GM18858 (cell line): ENCODE results near the gene LIMCH1.

Experiments
- ATAC-seq: cut with Tn5 transposase; IDR thresholded peaks from one replicate; pipeline ENCODE4 v1.9.1; 2021; ENCODE audit not compliant: unreplicated experiment

LIMCH1 gene

DNA sequence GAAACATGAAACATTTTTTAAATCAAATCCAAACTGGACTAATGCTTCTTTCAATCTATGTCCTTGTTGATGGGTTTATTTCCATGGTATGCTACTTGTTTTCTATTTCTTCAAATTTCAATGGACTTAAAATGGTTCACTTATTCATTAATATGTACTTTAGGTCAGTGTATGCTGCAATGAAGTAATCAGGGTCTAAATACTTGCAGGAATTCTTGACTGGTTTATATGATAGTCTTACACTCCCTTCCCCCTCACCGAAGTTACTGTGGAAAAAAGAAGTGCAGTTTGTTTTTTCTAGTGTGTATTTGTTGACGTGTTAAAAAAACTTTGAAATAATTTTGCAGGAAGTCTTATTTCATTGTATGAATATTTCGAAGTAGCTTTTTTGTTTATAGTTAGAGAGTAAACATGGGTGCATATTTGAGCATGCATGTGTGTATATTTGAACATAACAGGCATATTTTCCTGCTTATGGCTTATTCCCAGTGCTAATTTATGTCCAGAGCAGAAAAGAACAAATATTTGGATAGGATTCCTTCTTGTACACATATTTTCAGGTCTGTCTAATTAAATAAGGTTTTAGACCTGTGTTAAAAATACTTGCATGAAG lies 65.0 kb downstream of the LIMCH1 start:
- no peak for ATAC-seq

DNA sequence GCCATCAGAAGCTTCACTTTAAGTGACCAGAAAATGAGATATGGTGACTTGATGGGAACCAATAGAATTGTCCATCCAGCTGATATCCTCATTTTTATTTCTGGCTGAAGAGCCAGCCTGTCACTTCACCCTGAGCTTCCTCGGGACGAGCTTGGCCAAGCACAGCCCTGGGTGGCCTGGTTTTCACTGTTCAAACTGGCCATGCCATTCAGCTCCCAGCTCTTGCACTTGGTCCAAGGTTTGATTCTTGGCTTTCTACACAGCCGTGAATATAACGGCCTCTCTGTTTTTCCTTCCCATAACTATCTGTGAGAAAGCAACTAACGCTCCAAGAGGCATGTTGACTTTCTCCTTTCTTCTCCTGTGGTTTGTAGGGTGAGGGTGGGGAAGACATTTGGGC lies 71.9 kb downstream of the LIMCH1 start:
- no peak for ATAC-seq

- no peak for ATAC-seq
Measured at GRCh38 chr4:41610474-41610873, 72.5 kb downstream of the LIMCH1 start.

- no peak for ATAC-seq
Measured at GRCh38 chr4:41611124-41611838, 73.3 kb downstream of the LIMCH1 start.

DNA sequence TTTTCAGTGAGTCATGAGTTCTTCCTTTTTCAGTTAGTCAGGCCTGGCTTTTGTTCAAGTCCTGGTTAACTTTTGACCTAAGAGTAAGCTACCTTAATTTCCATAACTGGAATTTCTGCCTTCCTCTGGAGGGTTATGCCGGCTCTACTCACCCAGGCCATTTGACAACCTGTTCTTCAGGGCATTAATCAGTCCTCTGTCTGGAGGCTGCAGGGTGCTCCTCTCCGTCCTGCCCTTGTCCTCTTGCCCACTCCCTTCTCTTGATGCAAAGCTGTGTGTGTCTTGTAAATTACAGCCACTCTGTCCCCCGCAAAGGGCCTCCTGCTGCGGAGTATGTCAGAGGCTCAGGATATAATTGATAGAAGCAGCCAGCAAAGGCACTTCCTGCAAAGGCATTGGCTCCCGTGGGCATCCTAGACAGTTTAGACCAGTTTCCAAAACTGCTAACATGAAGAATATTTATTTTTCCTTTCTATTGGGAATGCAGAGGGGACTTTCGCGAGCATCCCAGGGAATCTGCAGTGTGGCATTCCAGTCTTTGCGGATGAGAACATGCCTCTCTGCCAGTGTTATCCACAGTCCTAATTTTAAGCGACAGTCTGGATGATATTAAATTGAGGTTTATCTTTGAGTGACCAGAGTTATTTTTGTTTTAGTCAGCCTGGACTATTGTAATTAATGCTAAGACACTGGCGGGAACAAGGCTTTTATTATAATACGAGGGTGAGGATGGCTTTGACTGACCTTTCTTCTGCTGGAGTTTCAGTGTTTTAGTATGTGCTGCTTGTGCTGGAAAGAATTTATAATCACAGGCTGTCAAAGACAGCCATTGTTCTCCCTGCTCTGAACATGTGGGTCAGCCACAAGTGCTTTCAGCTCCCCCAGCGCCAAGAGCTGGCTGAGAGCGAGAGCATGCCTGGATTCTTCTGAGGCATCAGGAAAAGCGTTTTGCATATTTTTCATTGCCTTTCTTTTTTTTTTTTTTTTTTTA lies 74.2 kb downstream of the LIMCH1 start:
- no peak for ATAC-seq

GRCh38 chr4:41613386-41613785 lies 75.4 kb downstream of the LIMCH1 start:
- ATAC-seq, result no peak

DNA sequence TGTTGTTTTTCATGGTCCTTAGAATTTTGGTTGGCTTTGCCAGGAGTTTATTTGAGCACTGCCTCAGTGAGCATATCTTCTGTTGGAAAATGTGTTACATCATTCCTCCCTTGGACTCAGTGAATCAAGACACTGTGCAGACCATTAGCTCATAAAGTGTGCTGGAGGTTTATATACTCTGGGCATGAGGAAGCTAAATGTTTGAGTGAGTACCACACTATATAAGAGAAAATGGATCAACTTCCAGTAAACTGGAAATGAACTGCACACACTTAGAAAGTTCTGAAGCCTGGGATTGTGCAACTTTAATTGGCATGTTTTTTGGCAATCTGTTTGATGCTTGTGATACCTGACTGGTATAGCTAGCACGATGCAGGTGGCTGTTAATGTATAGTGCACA lies 75.9 kb downstream of the LIMCH1 start:
- no peak for ATAC-seq

GRCh38 chr4:41614519-41614918 lies 76.6 kb downstream of the LIMCH1 start:
- no peak for ATAC-seq

DNA sequence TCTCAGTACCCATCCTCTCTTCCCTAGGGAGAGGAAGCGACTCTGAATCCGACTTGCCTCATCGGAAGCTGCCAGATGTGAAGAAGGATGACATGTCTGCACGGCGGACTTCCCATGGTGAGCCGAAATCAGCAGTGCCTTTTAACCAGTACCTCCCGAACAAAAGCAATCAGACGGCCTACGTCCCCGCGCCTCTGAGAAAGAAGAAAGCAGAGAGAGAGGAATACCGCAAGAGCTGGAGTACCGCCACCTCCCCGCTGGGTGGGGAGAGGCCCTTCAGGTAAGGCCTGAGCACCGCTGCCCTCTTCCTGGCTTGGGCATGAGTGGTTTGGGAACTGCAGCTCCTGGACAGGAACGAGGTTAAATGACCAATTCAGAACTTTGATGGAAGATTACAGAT lies 81.2 kb downstream of the LIMCH1 start:
- no peak for ATAC-seq

- ATAC-seq, result no peak
Measured at GRCh38 chr4:41620594-41621256, 82.8 kb downstream of the LIMCH1 start.

DNA sequence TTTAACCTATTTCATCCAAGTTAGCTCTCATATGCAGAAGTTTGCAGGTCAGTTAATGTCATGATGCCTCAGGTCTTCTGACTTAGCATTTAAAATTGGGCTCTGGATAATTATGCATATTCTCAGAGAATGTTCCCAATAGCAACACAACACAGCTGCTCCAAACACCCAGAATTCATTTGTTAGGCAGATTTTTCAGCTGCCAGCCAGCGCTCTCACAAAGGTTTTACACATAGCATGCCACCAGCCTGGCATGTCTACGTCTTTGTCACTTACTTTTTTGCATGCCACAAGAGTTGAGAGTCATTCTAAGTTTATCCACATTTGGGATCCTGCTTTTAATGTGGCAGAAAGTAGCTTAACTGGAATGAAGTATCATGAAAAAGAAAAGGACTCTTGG lies 84.8 kb downstream of the LIMCH1 start:
- ATAC-seq, result no peak

DNA sequence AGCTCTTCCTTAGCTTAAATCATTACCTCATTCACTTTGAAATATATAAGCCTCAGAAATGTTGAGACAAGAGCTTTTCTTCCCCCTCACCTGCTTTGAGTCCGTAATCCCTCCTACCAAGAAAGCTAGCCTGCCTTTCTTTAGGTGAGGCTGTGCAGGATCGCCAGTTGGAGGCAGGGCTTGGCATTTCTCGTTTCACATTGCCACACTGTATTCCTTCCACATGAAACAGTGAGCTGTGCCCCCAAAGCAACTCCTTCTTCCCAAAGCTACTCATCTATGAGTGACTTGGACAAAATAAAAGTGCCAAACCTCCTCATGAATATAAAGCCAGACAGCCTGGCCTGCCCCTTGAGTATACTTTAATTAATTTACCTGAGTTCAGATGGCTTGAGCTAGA lies 86.8 kb downstream of the LIMCH1 start:
- ATAC-seq, result no peak

DNA sequence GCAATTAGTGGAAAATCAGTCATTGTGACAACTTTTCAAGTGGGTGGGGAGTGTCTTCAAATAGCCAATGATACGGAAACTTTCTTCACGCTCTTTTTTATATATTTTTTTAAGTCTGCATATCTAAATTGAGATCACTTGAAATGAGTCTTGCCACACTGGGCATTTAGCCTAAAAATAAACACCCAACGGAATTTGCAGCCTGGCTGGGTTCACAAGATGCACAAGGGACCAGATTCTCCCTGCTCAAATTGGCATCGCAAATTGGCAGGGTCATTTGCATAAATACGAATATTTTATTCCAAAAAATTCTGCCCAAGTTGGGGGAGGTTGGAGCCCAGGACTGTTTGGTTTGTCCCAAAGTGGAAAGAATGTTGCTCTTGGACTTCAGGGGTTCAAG lies 87.6 kb downstream of the LIMCH1 start:
- no peak for ATAC-seq

GRCh38 chr4:41628936-41629335 lies 91.0 kb downstream of the LIMCH1 start:
- ATAC-seq, result no peak

DNA sequence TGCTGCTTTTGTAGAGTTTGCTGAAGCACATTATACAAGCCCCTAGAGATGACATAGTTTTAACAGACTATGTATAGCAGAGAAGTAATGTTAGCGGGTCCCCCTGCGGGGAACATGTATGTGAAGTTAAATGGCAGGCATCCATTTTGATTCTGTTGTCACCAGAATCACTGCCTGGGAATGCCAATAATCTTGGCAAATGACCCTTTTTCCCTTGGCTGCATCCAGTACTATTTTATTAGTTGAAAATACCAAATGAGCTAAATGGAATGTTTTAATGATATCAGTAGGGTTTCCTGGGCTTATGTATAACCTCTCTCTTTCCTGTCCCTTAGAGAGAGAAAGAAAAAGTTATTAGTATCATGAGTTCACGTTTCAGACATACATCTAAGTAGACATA lies 93.6 kb downstream of the LIMCH1 start:
- no peak for ATAC-seq

- ATAC-seq, result no peak
Measured at GRCh38 chr4:41632481-41633073, 94.6 kb downstream of the LIMCH1 start.

DNA sequence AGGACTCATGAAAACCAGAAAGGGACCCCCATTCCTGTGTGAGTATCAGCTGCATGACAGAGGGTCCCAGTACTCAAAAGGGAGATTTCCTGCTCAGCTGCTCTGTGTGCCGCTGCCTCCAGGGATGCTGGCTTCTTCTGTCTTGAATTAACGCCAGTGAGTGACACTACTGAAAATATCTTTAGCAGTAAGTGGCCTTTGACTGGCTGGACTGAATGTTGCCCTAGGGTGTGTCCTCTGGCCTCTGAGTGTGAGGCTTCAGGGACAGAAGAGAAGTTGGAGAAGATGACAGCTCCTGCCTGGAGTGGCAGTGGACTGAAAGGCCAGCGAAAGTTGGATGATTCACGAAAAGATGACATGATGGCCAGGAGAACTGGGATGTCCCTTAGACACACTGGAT lies 95.4 kb downstream of the LIMCH1 start:
- no peak for ATAC-seq

- no peak for ATAC-seq
Measured at GRCh38 chr4:41635441-41635840, 97.5 kb downstream of the LIMCH1 start.

- ATAC-seq, result no peak
Measured at GRCh38 chr4:41638203-41638602, 100.2 kb downstream of the LIMCH1 start.

- ATAC-seq, result no peak
Measured at GRCh38 chr4:41638866-41639265, 100.9 kb downstream of the LIMCH1 start.

DNA sequence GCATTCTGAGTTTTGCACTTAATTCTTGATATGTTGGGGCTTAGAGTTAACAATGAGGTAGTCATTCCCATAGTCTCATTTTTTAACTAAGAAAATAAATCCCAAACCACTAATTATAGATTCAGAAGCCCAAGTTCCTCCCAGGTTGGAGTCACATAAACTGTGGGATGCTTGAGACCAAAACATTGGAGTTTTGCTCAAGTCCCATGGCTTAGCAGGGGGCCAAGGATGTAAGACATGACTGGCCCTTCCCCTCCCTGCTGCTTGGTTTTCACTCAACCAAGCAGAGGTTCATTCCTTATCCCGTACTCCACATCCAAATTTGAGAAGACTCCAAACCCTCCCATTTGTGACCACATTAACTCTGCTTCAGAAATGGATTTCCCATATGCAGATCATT lies 101.3 kb downstream of the LIMCH1 start:
- ATAC-seq, result no peak
